Measurements from ENCODE around the gene CSNK1D.

The CSNK1D gene

DNA sequence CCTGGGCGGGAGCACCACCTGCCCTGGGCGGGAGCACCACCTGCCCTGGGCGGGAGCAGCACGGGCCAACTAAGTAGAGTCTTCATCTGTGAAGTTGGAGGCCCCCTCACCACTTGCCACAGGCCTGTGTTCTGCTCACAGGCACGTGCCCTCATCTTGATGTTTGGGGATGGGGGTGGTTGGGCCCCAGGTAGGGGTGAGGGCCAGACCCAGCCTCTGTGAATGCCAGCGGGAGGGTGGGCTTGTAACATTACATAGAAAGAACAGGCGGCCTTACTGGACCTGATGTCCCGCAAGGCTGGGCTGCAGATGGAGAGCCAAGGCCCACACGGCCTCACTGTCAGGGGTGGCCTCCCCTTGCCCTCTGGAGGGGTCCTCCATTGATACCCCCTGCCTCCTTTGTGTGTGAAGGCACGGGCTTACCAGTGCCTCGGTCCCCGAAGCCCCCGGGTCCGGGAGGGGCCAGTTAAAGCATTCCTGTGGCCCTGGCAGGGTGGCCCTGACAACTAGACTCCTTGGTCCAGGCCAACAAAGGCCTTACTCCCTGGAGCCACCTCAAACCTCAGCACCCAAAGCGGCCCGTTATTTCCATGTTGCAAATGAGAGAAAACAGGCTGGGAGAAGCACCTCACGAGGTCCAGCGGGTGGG is 45.7 kb downstream of the CSNK1D start:
- DNase-seq (ENCODE audit: insufficient read length, low spot score) (no peak), FAIRE-seq (no peak)
- TF ChIP-seq POLR2A (IDR thresholded peaks at IDR 0.05; ENCODE audit: low read depth, low read length) = no peak

DNA sequence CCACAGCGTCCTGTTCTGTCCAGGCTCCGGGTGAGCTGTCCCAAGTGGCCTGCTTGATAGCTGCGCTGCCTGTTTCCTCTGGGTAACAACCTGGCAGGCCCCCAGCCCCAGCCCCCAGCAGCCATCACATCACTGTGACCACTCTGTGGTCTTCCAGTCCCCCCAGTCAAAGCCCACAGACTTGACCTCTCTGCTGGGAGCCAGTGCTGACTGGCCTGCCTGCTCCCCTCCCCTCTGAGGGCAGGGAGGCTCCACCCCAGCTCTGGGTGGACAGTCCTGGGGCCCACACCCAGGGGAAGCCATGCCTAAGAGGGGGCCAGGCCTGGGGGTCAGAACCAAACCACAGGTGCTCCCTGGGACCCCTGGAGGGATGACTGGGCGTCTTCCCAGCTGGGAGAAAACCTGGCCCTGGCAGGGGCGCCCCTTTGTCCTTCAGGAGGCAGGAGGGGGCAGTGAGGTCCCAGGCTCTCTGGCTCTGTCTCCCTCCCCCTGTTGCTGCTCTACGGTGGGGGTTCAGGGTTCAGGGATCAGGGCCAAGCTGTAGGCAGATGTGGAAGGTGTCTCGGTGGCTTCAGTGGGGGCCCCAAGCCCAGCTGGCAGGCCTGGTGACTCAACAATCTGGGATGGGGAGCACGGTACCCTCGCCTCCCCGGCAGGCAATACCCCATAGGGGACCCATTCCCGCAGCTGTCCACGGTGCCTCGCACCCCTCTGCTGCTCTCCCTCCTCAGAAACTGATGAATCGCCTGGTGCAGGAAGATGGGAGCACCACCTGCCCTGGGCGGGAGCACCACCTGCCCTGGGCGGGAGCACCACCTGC is 46.5 kb downstream of the CSNK1D start:
- TF ChIP-seq POLR2A (IDR thresholded peaks at IDR 0.05; ENCODE audit: low read depth, low read length) = no peak
- no peak for DNase-seq (ENCODE audit: insufficient read length, low spot score)
- no peak for FAIRE-seq

DNA sequence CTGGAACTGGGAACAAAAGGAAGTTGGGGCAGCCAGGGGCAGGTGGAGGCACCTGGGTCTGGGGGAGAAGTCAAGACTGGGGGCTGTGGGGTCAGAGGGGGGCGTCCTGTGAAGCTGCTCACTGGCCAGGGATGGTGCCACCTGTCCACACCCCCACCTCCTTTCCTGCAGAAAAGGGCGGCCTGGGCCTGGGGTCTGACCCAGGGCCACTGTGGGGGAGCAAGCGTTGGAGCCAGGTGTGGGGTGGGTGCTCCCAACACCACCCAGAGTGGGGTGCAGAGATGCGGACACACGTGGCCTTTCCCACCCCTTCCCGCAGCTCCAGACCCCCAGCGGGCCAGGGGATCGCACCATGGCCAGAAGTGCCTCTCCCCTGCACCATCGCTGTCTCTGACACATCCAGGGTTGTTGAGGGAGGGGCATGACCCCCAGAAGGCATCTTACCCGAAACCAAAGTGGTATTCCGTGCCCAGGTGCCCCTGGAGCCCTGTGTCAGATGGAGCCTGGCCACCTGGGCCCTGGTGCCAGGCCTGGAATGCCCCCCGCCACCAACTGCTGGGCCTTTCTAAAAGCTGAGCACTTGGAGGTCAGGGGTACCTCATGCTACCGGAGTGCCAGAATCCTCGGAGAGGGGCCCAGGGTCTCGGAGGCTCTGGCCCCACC is 47.2 kb downstream of the CSNK1D start:
- DNase-seq (ENCODE audit: insufficient read length, low spot score) = no peak
- no peak for TF ChIP-seq POLR2A (IDR thresholded peaks at IDR 0.05; ENCODE audit: low read depth, low read length)
- FAIRE-seq = no peak

DNA sequence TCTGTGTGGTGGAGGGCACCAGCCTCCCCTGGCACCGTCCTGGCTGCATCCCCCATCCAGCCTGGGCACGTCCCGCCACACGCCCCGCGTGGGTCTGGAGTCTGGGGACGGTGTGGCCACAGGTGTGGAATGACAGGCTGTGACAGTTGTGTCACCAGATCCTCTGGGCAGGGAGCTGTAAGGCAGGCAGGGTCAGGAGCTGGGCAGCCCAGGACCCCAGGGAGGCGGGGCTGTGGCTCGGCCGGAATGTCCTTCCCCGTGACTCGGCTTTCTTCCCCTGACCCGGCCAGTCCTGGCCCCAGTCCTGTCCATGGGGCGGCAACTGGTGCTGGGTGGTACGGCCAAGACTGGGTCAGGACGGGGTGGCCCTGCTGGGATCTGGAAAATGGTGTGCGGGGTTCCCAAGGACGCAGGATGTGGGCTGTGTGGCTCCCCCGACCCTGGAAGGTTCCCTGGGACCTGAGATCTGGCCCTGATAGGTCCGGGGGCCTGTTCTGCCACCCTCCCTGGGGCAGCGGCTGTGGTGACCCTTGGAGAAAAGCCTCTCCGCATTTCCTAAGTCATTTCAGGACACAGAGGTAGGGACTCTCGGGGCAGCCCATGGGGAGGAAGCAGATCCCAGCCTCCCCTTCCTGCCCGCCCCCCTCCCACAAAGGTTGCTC is 48.0 kb downstream of the CSNK1D start:
- DNase-seq (ENCODE audit: insufficient read length, low spot score) (no peak), FAIRE-seq (no peak)
- TF ChIP-seq POLR2A (IDR thresholded peaks at IDR 0.05; ENCODE audit: low read depth, low read length) = no peak

DNA sequence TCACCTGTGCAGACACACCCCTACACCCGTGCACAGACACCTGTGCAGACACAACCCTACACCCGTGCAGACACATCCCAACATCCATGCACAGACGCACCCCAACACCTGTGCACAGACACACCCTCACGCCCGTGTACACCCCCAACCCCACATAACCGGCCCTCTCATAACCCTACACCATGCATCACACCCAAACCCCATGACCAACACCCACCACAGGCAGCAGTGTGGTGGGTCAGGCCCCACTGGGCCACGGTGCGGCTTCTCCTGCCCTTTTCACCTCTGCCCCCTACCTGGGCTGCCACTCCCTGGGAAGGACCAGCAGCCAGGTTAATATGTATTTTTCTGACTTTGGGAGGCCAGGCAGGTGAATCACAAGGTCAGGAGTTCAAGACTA is 48.8 kb downstream of the CSNK1D start:
- TF ChIP-seq POLR2A (IDR thresholded peaks at IDR 0.05; ENCODE audit: low read depth, low read length) = no peak
- FAIRE-seq (no peak), DNase-seq (ENCODE audit: insufficient read length, low spot score) (no peak)

DNA sequence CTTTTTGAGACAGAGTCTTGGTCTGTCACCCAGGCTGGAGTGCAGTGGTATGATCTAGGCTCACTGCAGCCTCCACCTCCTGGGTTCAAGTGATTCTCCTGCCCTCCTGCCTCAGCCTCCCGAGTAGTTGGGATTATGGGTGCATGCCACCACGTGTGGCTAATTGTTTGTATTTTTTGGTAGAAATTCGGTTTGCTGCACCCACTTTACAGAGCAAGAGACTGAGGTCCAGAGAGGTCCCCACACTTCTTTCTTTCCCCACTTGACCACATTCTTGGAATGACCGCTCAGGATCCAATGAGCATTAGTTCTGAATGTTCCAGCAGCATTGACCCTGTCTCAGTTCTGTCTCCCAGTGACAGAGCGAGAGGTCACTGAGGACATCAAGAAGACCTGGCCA is 50.0 kb downstream of the CSNK1D start:
- FAIRE-seq (no peak), DNase-seq (ENCODE audit: insufficient read length, low spot score) (no peak)
- TF ChIP-seq POLR2A (IDR thresholded peaks at IDR 0.05; ENCODE audit: low read depth, low read length) = no peak

DNA sequence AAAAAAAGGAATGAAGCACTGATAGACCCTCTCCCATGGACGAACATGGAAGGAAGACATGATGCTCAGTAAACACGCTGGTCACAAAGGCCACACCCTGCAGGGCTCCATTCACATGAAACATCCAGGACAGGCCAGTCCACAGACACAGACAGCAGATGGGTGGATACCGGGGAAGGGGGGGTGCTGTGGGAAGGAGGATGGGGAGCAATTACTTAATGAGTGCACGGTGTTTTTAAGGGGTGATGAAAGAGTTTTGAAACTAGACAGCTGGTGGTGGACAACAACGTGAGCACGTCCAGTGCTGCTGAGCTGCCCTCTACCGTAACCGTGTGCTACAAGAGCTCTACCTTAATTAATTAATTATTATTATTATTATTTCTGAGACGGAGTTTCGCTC is 50.7 kb downstream of the CSNK1D start:
- DNase-seq (ENCODE audit: insufficient read length, low spot score) = no peak
- FAIRE-seq = no peak
- TF ChIP-seq POLR2A (IDR thresholded peaks at IDR 0.05; ENCODE audit: low read depth, low read length) = no peak

DNA sequence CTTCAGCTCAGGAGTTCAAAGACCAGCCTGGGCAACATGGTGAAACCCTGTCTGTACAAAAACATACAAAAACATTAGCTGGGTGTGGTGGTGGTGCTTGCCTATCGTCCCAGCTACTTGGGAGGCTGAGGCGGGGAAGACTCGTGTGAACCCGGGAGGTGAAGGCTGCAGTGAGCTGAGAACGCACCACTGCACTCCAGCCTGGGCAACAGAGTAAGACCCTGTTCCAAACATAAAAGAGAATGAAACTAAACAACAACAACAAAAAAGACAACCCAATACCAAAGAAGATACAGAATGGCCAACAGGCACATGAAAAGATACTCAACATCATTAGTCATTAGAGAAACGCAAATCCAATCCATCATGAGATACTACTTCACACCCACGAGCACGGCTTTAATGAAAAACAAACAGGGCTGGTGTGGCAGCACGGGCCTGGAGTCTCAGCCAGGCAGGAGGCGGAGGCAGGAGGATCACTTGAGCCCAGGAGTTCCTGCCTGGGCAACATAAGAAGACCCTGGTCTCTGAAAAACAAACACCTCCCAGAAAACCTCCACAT is 52.1 kb downstream of the CSNK1D start:
- DNase-seq (ENCODE audit: insufficient read length, low spot score) = no peak
- no peak for TF ChIP-seq POLR2A (IDR thresholded peaks at IDR 0.05; ENCODE audit: low read depth, low read length)
- FAIRE-seq = no peak

DNA sequence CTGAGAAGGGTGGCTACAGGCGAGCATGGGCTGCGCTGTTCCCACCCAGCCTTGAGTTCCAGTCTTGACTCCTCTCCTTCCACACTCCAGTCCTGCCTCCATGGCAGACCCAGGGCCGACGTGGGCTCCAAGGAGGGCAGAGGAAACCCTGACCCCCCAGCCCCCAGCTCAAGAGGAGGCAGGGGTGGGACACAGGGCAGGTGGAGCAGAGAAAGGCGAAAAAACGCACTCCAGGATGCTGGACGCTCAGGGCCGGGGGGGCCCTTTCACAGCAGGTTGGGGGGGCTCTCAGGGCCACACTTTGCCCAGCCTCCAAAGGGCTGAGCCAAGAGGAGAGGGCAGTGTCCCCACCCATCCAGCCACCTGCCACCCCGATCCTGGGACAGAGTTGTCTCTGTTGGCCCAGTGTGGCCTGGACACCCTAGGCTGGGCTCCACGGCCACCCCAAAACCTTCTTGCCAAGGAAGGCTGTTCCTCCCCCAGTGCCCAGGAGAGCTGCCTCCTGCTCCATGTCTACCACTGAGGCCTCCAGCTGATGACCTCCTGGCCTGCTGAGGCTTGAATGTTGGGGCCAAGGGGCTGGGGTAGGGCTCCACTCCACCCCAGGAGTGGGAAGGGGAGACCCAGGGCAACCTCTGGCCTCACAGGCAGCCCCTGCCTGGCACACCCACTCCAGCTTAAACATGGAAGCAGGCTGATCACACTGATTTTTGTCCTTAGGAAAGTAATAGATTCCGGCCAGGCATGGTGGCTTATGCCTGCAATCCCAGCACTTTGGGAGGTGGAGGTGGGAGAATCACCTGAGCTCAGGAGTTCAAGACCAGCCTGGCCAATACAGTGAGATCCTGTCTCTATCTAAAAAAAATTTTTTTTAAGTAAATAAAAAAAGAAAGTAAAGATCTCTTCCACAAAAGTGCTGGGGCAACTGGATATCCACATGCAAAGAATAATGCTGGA is 53.5 kb downstream of the CSNK1D start:
- TF ChIP-seq POLR2A (IDR thresholded peaks at IDR 0.05; ENCODE audit: low read depth, low read length) = no peak
- FAIRE-seq = no peak
- DNase-seq (ENCODE audit: insufficient read length, low spot score) = no peak

DNA sequence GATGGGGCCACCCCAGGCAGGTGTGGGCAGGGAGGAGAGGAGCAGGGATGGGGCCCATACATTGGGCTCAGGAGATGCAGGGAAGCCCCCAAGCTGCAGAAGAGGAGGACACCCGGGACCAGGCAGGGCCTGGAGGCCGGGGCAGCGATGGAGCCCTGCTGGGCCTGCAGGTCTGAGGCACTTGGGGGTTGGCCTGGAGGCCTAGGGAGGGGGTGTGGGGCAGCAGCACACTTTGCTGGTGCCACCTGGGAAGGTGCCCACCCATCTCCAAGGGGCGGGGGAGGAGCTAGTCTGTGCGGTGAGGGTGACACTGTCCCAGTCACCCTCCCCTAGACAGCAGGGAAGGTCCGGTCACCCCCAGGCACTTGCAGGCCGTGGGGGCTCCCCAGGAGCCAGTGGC is 54.4 kb downstream of the CSNK1D start:
- TF ChIP-seq POLR2A (IDR thresholded peaks at IDR 0.05; ENCODE audit: low read depth, low read length) = no peak
- DNase-seq (ENCODE audit: insufficient read length, low spot score) = no peak
- FAIRE-seq = no peak

DNA sequence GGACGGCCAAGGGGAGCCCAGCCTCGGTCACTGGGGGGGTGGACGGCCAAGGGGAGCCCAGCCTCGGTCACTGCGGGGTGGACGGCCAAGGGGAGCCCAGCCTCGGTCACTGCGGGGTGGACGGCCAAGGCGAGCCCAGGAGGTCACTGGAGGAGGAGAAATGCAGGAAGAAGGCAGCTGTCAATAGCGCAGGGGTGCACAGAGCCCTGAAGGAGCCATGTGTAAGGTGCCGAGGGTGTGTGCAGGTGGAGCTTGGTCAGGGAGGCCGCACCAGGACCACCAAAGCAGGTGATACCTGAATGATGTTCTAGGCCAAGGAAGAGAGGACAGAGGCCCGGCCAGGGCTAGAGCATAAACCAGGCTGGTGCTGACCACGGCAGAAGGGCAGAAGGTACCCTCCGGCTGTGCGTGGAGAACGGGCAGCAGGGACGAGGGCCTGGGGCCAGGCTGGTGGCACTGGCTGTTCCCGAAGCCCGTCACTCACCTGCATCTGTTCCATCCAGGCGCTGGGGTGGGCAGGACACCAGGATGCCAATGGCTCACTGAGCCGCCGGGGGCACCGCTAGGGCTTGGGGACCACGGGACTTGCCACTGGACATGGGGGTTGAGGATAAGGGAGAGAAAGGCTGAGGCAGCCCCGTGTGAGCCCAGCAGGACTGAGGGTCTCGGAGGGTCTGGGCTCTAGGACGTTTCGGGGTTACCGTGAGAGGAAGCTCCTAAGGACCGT is 55.0 kb downstream of the CSNK1D start:
- TF ChIP-seq POLR2A (IDR thresholded peaks at IDR 0.05; ENCODE audit: low read depth, low read length) = no peak; the same call in 1 of the 2 replicates
- DNase-seq (ENCODE audit: insufficient read length, low spot score) (no peak), FAIRE-seq (no peak)

DNA sequence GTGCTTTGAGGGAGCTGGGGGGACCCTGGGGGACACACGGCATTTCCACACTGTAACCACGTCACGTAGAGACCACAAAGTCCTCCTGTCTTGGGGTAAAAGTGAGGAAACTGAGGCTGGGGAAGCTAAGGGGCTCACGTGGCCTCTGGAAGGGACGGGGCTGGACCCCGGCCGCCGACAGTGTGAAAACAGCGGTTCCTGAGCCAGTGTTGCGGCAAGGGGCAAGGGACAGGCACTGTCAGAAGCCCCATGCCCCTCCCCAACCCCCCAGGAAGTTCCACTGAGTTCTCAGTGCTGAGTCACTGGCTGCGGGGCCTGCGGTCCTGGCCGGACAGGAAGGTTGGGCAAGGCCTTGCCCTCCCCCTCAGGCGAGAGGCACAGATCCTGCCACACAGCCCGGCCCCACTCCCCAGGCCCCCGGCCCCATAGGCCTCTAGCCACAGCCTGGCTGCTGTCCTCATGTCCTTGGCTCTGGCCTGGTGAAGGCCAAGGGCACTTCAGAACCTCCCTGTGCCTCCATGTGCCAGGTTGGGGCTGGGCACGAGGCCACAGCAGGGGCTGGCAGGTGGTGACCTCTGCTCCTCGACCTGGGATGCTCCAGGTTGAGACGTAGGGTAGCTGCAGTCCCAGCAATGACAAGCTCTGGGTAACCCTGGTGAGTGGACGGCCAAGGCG is 55.8 kb downstream of the CSNK1D start:
- DNase-seq (ENCODE audit: insufficient read length, low spot score) = peak; percentile 67
- FAIRE-seq = no peak
- no peak; the same call in 1 of the 2 replicates for TF ChIP-seq POLR2A (IDR thresholded peaks at IDR 0.05; ENCODE audit: low read depth, low read length)

Data from H54 (cell line).